OCI-LY7 (cell line): ENCODE data around the gene ENGASE. TPM values are rescaled to one million over a fixed set of nuclear protein-coding genes. Genes with fewer than 3 reads are reported as not detected.
A peak's percentile ranks its signal among the peaks of the same experiment; 100 is the strongest.

Source experiments
- Bru-seq: library from RNA; stranded (reverse); fragments of 400-500 nt; gene quantifications from one replicate; lab custom pipeline; 2021; lab: Mats Ljungman, UMichigan
- BruChase-seq, 2 experiments: library from RNA; stranded (reverse); fragments of 400-500 nt; gene quantifications; one replicate each; lab custom pipeline; 2021; lab: Mats Ljungman, UMichigan
- BruUV-seq: library from RNA; stranded (reverse); fragments of 400-500 nt; replicated peaks from 2 replicates; lab custom pipeline; 2021; lab: Mats Ljungman, UMichigan
- CTCF ChIA-PET: fragments of 300-600 bp; sonication (Branson Sonifier 250); formaldehyde crosslinking; loops from one replicate; lab custom pipeline; 2022; ENCODE audit warnings: antibody characterized with exemption; ENCODE audit not compliant: unreplicated experiment; lab: Charles Lee
- POLR2A ChIA-PET: fragments of 300-600 bp; sonication (Branson Sonifier 250); formaldehyde crosslinking; loops from one replicate; lab custom pipeline; 2022; ENCODE audit warnings: antibody characterized with exemption; lab: Charles Lee
- DNase-seq: peaks from one replicate; pipeline ENCODE4 v3.0.0-alpha.2; 2015; ENCODE audit warnings: low spot score
- H2AFZ ChIP-seq: fragments of 200-600 bp; sonication (generic), shearing (Covaris generic); 2 replicates; pipeline ENCODE4 v1.6.1; 2014; ENCODE audit warnings: mild to moderate bottlenecking, antibody characterized with exemption, low read length, moderate library complexity
- H3K27ac ChIP-seq: fragments of 200-600 bp; sonication (generic); 2 replicates; pipeline ENCODE4 v1.5.1; 2014; ENCODE audit warnings: mixed run types, low read depth, mild to moderate bottlenecking, moderate library complexity, low read length, inconsistent platforms; ENCODE audit not compliant: poor library complexity, severe bottlenecking
- H3K36me3 ChIP-seq: fragments of 200-600 bp; sonication (generic); 2 replicates; pipeline ENCODE4 v1.6.1; 2014; ENCODE audit warnings: mild to moderate bottlenecking, antibody characterized with exemption, low read length, moderate library complexity, mixed read lengths; ENCODE audit not compliant: insufficient read depth
- H3K4me1 ChIP-seq: fragments of 200-600 bp; sonication (generic); 2 replicates; pipeline ENCODE4 v1.5.1; 2014; ENCODE audit warnings: mild to moderate bottlenecking, low read length; ENCODE audit not compliant: insufficient read depth, poor library complexity, severe bottlenecking
- H3K4me2 ChIP-seq: fragments of 200-600 bp; sonication (generic); 2 replicates; pipeline ENCODE4 v1.6.1; 2014; ENCODE audit warnings: mild to moderate bottlenecking, low read length
- H3K4me3 ChIP-seq: fragments of 200-600 bp; sonication (generic); 2 replicates; pipeline ENCODE4 v1.5.1; 2014; ENCODE audit warnings: mild to moderate bottlenecking, low read depth, low read length; ENCODE audit not compliant: poor library complexity, severe bottlenecking
- H3K79me2 ChIP-seq: fragments of 200-600 bp; sonication (generic); 2 replicates; pipeline ENCODE4 v1.6.1; 2016; ENCODE audit warnings: low read depth, mild to moderate bottlenecking, low read length, moderate library complexity, mixed read lengths; ENCODE audit not compliant: insufficient read depth
- H3K9me2 ChIP-seq: fragments of 200-600 bp; sonication (generic); 2 replicates; pipeline ENCODE4 v1.6.1; 2016; ENCODE audit warnings: mild to moderate bottlenecking, low read length, mixed read lengths; ENCODE audit not compliant: insufficient read depth
- H3K9me3 ChIP-seq: fragments of 200-600 bp; sonication (generic); 2 replicates; pipeline ENCODE4 v1.6.1; 2014; ENCODE audit warnings: mild to moderate bottlenecking, mixed run types, low read length, mixed read lengths
- H4K20me1 ChIP-seq: fragments of 200-600 bp; sonication (generic); 2 replicates; pipeline ENCODE4 v1.6.1; 2014; ENCODE audit warnings: mild to moderate bottlenecking, antibody characterized with exemption, low read length, moderate library complexity, mixed read lengths; ENCODE audit not compliant: insufficient read depth
- EZH2phosphoT487 ChIP-seq: fragments of 200-600 bp; sonication (generic); IDR thresholded peaks from 2 replicates; pipeline ENCODE4 v1.6.1; 2018; ENCODE audit warnings: low read depth, borderline replicate concordance, mild to moderate bottlenecking, mixed run types, antibody characterized with exemption, low read length, moderate library complexity, mixed read lengths
- intact Hi-C: fragments of 100-400 bp; cut with micrococcal nuclease; formaldehyde crosslinking; loops from one replicate; pipeline ENCODE4 v1.10.0; 2022; ENCODE audit not compliant: unreplicated experiment
- long read RNA-seq: library from polyadenylated mRNA; stranded (forward); transcript quantifications from one replicate; pipeline ENCODE4 v2.0.0, GENCODE V29; 2022
- total RNA-seq, 2 experiments: library from RNA; depleted of rRNA in 1 of 2; stranded (reverse); fragments of >200 nt in 1 of 2; shearing (Covaris generic) in 1 of 2; gene quantifications; 2 replicates each; pipeline ENCODE4 v1.2.3, GENCODE V29; 2014 to 2022
- TF ChIP-seq, protein P1 (sequence below): fragments of 200-600 bp; sonication (generic); conservative IDR thresholded peaks from 2 replicates; pipeline ENCODE4 v1.5.1; 2014; ENCODE audit warnings: mild to moderate bottlenecking, antibody characterized with exemption, low read length, moderate library complexity, mixed read lengths

ENGASE gene, protein sequence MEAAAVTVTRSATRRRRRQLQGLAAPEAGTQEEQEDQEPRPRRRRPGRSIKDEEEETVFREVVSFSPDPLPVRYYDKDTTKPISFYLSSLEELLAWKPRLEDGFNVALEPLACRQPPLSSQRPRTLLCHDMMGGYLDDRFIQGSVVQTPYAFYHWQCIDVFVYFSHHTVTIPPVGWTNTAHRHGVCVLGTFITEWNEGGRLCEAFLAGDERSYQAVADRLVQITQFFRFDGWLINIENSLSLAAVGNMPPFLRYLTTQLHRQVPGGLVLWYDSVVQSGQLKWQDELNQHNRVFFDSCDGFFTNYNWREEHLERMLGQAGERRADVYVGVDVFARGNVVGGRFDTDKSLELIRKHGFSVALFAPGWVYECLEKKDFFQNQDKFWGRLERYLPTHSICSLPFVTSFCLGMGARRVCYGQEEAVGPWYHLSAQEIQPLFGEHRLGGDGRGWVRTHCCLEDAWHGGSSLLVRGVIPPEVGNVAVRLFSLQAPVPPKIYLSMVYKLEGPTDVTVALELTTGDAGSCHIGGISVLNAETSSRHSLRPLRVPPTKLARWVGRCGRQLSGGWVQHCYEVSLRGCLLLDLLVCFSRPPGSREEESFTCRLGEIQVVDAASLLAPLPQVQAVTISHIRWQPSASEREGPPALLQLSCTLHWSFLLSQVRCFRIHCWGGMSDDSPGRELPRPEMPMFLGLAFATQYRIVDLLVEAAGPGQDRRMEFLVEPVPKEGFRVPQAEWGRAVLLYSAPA
- total RNA-seq (2014; rRNA removed; shearing (Covaris generic)) (8.4 and 13.9 TPM in 2 replicates), total RNA-seq (2022) (31.4 and 35.1 TPM in 2 replicates), Bru-seq, nascent RNA (percentile 43 among the genes with signal in this experiment), BruChase-seq, experiment 1, labeled RNA remaining after a 6-hour chase (percentile 48 among the genes with signal in this experiment), BruChase-seq, experiment 2, labeled RNA remaining after a 2-hour chase (percentile 50 among the genes with signal in this experiment)
- long read RNA-seq, transcript ENGASE-205 (14 exons, 2,579 nt) = major isoform, 7 of 31 reads
- long read RNA-seq, partial matches to known transcripts = 5 of 31 reads
- long read RNA-seq, other reads (novel, unspliced or antisense) = 19 of 31 reads

DNA sequence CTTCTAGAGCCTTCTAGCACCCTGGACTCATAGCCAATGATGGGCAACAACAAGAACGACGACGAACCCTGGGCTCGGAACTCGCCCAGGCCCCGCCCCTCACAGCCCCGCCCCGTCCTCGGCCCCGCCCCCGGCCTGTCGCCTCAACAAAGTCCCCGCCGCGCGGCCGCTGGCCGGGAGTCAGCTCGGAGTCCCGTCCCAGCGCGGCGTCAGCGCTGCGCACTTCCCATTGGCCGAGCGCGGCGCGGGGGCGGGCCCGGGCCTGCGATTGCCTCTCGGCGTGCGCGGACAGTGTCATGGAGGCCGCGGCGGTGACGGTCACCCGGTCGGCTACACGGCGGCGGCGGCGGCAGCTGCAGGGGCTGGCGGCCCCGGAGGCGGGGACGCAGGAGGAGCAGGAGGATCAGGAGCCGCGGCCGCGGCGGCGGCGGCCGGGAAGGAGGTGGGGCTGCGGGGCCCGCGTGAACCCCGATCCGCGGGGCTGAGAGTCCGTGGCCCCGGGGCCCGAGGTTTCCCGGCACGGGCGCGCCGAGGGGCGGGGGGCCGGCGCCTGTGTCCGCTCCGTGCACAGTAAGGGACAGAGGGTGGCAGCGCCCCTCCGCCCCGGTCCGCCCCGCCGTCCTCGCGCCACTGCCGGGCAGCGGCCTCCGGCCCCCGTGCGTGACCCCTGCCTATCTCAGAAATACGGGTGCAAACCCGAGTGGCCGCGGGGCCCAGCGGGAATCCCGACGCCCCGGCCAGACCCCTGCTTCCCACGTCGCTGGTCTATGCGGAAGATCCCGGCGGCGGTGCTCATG lies at the start of gene ENGASE:
ENGASE (plus strand) TSS at position 176 of the 797 bp plus-strand sequence; CDS start at position 297, 121 bp downstream.
- POLR2A ChIA-PET = interaction anchor here (0.6 to 1.1 kb wide), 2 partner anchors 9 to 340 kb away, joined by 3 to 4 read pairs; no protein-coding TSS in a partner anchor
- no TSS peak for BruUV-seq

DNA sequence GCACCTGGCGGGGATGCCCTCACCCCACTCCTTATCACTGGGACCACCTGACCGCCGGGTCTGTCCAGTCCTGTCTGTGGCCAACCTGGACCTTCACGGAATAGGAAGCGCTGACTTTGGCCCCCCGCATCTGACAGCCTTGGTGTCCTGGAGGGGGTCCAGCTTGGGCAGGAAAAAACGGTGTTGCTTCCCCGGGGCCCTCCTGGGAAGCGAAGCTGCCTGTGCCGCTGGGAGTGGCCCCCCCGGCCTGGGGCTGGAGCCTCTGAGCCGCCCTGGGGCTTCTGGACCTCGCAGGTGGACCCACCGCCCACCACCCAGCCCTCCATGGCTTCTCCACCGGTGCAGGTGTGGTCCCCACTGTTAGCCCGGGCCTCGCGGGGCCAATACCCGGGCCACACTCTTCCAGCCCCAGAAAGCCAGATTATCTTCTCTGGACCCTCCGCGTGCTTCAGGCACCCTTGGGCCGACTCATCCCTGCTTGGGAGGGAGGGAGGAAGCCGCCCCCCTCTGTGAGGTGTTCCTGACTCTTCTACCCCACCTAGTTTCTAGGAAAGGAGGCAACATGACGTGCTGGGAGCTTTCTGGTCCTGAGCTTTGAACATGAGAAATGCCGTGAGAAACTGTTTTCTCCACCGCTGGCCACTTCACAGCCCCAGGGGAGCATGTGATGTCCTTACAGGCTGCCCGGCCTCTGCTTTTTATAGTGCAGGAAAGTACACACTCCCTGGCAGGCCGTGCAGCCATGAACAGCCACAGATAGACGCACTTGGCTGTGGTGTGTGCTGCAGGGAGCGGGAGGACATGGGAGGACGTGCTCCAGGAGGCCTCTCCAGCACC lies 49.5 kb upstream of the ENGASE start:
- H3K4me2 ChIP-seq = no peak overlapping the region
- intact Hi-C loops = no loop called here
- H4K20me1 ChIP-seq = no peaks in the 10 kb centered on the region
- DNase-seq = no peak
- H2AFZ ChIP-seq = no peak overlapping the region
- H3K9me2 ChIP-seq = no peaks in the 10 kb centered on the region
- no peak overlapping the region for H3K4me3 ChIP-seq
- ChIA-PET POLR2A (no interaction called here), CTCF (no interaction called here)
- no peak for TF ChIP-seq EZH2phosphoT487
- TF ChIP-seq, protein P1, sequence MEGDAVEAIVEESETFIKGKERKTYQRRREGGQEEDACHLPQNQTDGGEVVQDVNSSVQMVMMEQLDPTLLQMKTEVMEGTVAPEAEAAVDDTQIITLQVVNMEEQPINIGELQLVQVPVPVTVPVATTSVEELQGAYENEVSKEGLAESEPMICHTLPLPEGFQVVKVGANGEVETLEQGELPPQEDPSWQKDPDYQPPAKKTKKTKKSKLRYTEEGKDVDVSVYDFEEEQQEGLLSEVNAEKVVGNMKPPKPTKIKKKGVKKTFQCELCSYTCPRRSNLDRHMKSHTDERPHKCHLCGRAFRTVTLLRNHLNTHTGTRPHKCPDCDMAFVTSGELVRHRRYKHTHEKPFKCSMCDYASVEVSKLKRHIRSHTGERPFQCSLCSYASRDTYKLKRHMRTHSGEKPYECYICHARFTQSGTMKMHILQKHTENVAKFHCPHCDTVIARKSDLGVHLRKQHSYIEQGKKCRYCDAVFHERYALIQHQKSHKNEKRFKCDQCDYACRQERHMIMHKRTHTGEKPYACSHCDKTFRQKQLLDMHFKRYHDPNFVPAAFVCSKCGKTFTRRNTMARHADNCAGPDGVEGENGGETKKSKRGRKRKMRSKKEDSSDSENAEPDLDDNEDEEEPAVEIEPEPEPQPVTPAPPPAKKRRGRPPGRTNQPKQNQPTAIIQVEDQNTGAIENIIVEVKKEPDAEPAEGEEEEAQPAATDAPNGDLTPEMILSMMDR = no peak
- H3K27ac ChIP-seq = no peak overlapping the region
- no peaks in the 10 kb centered on the region for H3K4me1 ChIP-seq
- no peaks in the 10 kb centered on the region for H3K36me3 ChIP-seq
- H3K79me2 ChIP-seq = no peaks in the 10 kb centered on the region
- BruUV-seq = no TSS peak
- no peaks in the 10 kb centered on the region for H3K9me3 ChIP-seq

More for the DNA sequence above, at the start of gene ENGASE:
- intact Hi-C loops = no loop called here
- Histone ChIP-seq H3K36me3 (no peaks in the 10 kb centered on the region), H3K4me1 (peaks cover 5% of the 10 kb centered on the region), H3K27ac (no peak within 1 kb of the TSS), H3K4me3 (peak within 1 kb of the TSS; percentile 70), H3K9me3 (no peaks in the 10 kb centered on the region), H3K4me2 (peak within 1 kb of the TSS; percentile 52), H4K20me1 (no peaks in the 10 kb centered on the region), H3K9me2 (no peaks in the 10 kb centered on the region), H3K79me2 (no peaks in the 10 kb centered on the region), H2AFZ (peak within 1 kb of the TSS; percentile 61; the same call in 1 of the 2 replicates)
- TF ChIP-seq EZH2phosphoT487 = no peak
- TF ChIP-seq, protein P1 = no peak
- CTCF ChIA-PET = interaction anchor here (0.6 kb wide), 1 partner anchor 378 kb away, joined by 4 read pairs; no protein-coding TSS in a partner anchor
- DNase-seq = peak; percentile 87
